Measurements from ENCODE around the gene XPO5.
A peak's percentile ranks its signal among the peaks of the same experiment; 100 is the strongest.

The XPO5 gene

GRCh38 chr6:43517505-43518357 lies 58.1 kb downstream of the XPO5 start:
- DNase-seq (ENCODE audit: low read depth in 2 of 2): no peak

DNA sequence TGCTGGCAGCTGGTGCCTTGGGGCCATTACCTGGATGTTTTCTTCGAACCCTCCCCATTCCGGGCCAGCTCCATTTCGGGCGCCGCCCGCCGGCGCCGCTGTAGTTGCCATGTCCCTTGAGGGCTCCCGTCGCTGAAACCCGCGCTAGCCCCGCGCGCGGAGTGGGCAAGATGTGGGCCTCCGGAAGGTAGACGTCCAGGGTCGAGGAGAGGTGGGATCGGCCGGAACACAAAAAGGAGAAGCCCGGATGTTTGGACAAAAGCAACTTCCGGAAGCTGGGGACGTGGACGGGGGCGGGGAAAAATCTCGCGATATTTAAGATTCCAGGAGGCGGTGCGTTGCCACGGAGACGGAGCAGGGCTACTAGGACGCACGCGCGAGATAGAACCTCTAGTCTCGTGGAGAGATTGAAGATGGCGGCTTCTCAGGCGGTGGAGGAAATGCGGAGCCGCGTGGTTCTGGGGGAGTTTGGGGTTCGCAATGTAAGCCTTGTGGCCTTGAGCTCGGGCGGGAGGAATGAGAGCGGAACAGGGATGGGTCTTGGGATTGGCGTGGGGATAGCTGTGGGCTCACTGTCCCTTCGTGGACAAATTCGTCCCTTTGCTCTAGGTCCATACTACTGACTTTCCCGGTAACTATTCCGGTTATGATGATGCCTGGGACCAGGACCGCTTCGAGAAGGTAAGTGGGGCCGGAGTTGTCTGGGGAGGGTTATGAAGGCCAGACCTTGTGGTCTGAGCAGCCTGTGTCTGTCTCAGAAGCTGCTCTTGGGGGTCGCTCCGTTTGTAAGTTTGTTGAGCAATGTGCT lies 58.9 kb downstream of the XPO5 start, which contains the start of the genes POLR1C and YIPF3:
Gene POLR1C (plus strand): TSS at position 393 of the 808 bp plus-strand sequence. CDS start 21 bp downstream, at position 414.
Gene YIPF3 (minus strand): TSS at position 230 of the 808 bp plus-strand sequence. CDS start 119 bp downstream, at position 111.
- peak; percentile 92 to 94 for DNase-seq (ENCODE audit: low read depth in 2 of 2)

GRCh38 chr6:43516367-43516696 lies 59.5 kb downstream of the XPO5 start:
- no peak for DNase-seq (ENCODE audit: low read depth in 2 of 2)

DNA sequence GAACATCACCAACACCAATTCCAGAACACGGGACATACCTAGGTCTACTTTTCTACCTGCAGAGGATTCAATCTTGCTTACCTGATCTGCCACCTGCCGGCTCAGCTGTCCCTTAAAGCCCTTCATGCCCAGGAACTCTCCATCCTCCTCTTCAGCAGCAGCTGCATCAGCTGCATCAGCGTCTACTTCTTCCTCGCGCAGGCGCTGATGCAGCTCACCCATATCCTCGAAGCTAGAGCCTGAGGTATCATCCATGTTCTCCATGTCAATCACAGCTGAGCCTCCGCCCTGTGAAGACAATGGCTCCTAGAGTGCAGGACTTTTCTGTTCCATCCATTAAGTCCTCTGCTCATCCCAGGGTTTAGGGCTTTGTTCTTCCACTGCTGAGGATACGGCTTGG lies 60.0 kb downstream of the XPO5 start:
- no peak for DNase-seq (ENCODE audit: low read depth in 2 of 2)

GRCh38 chr6:43511824-43512415 lies 63.9 kb downstream of the XPO5 start:
- no peak for DNase-seq (ENCODE audit: low read depth in 2 of 2)

DNA sequence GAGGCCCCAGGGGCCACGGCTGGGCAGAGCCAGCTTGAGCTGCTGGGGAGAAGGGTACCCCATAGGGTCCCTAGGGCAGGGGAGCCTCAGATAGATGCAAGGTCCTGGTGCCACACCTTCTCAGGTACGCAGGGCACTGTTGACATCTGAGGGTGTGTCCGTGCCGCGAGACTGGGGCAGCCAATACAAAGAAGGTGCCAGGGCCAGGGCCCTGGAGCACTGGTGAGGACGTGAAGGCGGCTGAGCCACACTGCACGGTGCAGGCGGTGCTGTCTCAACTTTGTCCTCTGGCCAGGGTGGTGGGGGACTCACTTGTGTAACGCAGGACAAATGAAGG lies 65.0 kb downstream of the XPO5 start:
- DNase-seq (ENCODE audit: low read depth in 2 of 2): no peak

DNA sequence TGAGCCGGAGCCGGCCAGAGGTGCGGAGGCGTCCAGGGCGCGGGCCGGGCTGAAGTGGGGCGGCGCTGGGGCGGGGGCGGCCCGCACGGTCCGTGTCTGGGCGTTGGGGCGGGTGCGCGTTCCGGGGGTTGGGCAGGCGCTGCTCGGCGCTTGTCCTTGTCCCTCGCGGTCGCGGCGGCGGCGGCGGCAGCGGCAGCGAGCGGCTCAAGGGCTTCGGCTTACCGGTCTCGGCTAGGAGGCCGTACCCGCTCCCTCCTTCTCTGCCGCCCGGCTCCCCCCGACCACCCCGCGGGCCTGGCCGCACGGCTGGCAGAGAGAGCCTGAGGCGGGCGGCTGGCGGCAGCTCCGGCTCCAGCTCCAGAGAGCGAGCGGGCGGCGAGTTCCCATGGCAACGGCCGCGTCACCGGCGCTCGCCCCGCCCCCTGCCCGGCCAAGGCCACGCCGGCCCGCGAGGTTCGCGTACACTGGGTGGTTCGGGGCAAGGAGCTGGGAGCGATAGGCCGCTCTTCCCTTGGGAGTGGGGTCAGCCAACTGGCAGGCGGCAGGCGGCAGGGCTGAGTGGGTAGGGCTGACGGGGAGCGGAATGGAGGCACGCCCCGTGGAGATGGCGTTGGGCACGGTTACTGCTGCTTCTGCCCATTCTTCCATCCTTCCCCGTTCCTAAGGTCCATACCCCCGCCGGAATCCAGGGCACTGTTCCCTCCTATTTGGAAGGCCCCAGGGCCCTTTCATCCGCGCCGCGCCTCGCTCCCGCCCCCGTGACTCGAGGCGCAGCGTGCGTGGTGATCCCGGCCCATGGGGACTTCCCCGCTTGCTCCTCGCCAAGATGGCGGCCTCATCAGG lies 65.6 kb downstream of the XPO5 start, which contains the start of gene LRRC73:
Gene LRRC73 (minus strand): TSS at position 363 of the 843 bp plus-strand sequence. CDS start 561 bp downstream, outside the sequence.
- DNase-seq (ENCODE audit: low read depth in 2 of 2): peak; percentile 69 to 71

DNA sequence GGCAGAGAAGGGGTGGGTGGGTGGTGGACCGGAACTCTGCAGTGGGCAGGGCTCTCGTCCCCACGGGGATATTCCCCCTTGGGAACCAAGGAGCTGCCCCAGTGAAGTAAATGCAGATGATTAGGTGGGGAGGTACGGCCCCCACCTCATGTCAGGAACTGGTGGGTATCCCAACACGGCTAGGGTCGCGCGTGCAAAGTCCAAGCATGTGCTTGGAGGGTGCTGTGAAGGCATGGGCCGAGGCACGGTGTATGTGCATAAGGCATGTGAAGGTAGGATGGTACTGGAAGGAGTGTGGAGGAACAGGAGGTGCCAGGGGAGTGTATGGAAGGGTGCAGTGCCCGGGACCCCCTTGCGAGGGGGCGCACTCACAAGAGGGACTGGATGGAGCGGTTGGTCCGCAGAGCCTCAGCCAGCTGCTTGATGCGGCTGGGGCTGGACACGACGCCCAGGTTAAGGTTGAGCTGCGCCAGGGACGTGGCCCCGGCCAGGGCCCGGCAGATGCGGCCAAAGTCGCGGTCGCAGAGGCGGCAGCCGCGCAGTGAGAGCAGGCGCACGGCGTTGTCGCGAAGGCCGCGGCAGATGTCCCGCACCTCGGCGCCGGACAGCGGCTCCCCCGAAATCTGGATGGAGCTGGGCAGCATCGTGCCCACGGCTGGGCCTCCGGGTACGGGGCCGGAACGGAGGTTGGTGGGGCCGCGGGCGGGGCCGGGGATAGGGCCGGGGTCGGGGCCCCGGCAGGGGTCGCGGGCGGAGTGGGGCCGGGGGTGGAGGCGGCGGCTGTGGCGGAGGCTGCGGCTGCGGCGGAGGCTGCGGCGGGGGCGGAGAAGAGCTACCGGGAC lies 66.5 kb downstream of the XPO5 start:
- no peak for DNase-seq (ENCODE audit: low read depth in 2 of 2)

GRCh38 chr6:43508481-43509141 lies 67.2 kb downstream of the XPO5 start:
- no peak for DNase-seq (ENCODE audit: low read depth in 2 of 2)

DNA sequence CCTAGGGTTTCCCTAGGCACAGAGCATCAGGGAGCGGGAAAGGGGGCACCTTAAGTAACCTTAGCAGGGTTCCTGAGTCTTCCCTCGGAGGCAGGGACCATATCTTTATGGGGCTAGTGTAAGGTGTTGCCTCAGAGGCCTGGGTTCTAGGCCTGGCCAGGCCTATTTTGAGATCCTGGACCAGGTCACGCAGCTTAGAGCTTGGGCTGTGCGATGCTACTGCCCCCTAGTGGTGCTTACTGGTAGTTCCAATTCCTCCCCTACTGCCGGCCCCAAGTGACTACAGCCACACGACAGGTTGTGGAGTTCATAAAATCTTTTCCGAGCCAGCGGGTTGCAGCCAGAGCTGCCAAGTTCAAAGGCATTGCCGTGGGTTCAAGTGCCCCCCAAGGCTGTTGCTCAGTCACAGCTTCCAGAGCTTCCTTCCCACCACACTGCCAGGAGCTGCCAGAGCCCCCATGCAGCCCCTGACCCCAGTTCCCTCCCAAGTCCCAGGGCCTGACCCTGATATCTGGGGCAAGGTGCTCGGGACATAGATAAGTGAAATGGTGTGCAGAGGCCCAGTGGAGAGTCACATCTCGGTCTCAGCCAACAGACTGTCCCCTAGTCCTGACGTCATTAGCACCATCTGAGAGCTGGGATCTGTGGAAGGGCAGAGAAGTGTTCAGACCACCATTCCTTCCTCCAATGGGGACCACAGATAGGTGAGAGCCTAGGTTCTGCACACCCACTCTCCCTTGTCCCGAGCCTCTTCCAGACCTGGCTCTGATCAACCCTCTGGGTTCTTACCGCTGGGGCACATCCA lies 69.0 kb downstream of the XPO5 start:
- peak; percentile 51 to 60 for DNase-seq (ENCODE audit: low read depth in 2 of 2)

DNA sequence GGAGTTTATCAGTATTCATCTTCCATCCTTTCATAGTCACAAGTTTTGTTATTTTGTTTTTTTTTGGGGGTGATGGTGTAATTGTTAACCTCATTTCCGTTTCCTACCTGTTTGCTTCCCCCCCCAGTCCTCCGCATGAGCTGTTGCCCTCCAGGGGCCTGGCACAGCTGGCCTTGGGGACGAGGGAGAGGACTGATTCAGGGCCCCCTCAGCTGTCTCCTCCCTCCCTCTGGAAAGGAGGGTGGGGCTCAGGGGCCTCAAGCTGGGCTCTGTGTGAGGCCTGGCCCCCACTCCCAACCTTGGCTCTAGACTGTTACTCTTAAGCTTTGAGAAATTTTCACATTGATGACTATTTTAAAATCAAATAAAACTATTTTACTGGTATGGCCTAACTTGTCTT lies 69.7 kb downstream of the XPO5 start:
- no peak for DNase-seq (ENCODE audit: low read depth in 2 of 2)

DNA sequence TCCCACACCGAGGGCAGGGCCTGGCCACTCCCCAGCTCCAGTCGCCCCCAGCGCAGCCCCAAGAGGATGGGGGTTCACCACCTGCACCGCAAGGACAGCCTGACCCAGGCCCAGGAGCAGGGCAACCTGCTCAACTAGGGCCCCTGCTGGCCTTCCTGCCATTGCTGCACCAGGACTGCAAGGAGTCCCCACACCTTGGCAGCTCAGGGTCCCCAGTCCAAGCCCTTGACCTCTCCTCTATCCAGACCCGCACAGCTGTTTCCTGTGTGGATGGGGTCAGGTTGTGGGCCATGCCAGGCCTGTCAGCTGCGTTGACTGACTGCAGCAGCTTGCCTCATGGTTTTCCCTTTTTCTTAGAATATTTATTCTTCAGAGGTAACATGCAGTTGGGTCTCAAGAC lies 70.1 kb downstream of the XPO5 start:
- DNase-seq (ENCODE audit: low read depth in 2 of 2): no peak

DNA sequence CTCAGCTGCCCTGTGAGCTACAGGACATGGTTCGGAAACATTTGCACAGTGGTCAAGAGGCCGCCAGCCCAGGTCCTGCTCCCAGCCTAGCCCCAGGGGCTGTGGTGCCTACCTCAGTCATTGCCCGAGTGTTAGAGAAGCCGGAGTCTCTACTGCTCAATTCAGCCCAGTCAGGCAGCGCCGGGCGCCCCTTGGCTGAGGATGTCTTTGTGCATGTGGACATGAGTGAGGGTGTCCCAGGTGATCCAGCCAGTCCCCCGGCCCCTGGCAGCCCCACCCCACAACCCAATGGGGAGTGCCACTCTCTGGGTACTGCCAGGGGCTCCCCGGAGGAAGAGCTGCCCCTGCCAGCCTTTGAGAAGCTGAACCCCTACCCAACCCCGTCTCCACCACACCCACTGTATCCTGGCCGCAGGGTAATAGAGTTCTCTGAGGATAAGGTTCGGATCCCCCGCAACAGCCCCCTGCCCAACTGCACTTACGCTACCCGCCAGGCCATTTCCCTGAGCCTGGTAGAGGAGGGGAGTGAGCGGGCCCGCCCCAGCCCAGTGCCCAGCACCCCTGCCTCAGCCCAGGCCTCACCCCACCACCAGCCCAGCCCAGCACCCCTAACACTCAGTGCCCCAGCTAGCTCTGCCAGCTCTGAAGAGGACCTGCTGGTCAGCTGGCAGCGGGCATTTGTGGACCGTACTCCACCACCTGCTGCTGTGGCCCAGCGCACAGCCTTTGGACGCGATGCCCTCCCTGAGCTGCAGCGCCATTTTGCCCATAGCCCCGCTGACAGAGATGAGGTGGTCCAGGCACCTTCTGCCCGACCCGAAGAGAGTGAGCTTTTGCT lies 70.9 kb downstream of the XPO5 start:
- DNase-seq (ENCODE audit: low read depth in 2 of 2): no peak

DNA sequence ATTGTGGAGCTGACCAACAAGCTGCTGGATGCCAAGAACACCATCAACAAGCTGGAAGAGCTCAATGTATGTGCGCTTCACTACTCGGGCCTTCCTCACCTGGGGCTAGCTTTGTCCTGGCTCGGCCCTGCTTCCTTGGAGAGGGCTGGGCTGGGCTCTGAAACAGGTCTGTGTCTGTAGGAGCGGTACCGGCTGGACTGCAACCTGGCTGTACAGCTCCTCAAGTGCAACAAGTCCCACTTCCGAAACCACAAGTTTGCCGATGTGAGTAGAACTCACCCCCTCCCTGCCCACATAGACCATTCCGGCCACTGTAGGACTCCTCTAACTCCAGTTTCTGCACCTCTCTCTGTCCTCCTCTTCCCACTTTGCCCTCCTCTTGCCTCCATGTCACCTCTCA lies 72.4 kb downstream of the XPO5 start:
- DNase-seq (ENCODE audit: low read depth in 2 of 2): no peak

DNA sequence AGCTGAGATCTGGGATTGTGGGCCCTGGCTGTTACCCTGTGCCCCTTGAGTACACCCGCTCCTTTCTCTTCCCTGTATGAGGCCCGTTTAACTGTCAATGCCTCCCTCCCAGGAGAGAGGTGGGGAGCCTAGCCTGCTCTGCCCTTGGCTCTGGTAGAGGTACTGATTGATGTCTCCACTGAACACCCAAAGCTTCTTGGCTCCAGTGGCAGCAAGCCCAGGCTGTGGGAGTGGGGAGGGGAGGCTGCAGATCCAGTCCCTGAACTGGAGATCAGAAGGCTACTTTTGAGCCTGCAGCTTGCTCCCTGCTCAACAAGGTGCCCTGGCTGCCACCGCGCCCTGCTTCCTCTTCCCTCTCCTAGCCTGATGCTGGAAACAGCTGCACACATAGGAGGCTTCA lies 73.2 kb downstream of the XPO5 start:
- no peak for DNase-seq (ENCODE audit: low read depth in 2 of 2)

GRCh38 chr6:43500921-43501320 lies 74.9 kb downstream of the XPO5 start:
- DNase-seq (ENCODE audit: low read depth in 2 of 2): no peak

- no peak for DNase-seq (ENCODE audit: low read depth in 2 of 2)
Observed at GRCh38 chr6:43499028-43499815, 76.6 kb downstream of the XPO5 start.

Measured in stimulated activated CD8-positive, alpha-beta memory T cell treated with anti-CD3 and anti-CD28 coated beads, Interleukin-15, amount 100 ng/mL, for 48 hours (primary cell).